Body of pancreas (tissue), 4 donors: ENCODE data around the gene TMEM266. TPM values are rescaled to one million over a fixed set of nuclear protein-coding genes. Genes with fewer than 3 reads are reported as not detected.

Experiments used
- ATAC-seq: fragments of 150-250 bp; one replicate; pipeline ENCODE4 v1.9.1; 2016
- DNase-seq, 4 donors: peaks; one replicate each; pipeline ENCODE4 v3.0.0-alpha.2; 2019
- H3K27ac ChIP-seq, 4 donors: fragments of 200-600 bp; sonication (generic); 1 replicate in 3 of 4; 2 replicates in 1 of 4; pipeline versions ENCODE4 v1.5.1 to v1.6.1; 2016 to 2019; ENCODE audit warnings: mild to moderate bottlenecking in 1 of 4, mixed read lengths in 1 of 4, moderate library complexity in 1 of 4
- H3K27me3 ChIP-seq, 2 donors: fragments of 200-600 bp; sonication (generic); one replicate each; pipeline ENCODE4 v1.6.0; 2016; ENCODE audit warnings: mild to moderate bottlenecking in 1 of 2
- H3K36me3 ChIP-seq, 2 donors: fragments of 200-600 bp; sonication (generic); replicated peaks in 1 of 2; 2 replicates each; pipeline ENCODE4 v1.5.1; 2016; ENCODE audit warnings: low read depth in 2 of 2; ENCODE audit not compliant: insufficient read depth in 1 of 2
- H3K4me1 ChIP-seq: fragments of 200-600 bp; sonication (generic); one replicate; pipeline ENCODE4 v1.6.0; 2016
- H3K4me3 ChIP-seq, 2 donors: fragments of 200-600 bp; sonication (generic); 1 replicate in 1 of 2; 2 replicates in 1 of 2; pipeline ENCODE4 v1.5.1; 2016 to 2019
- H3K9me3 ChIP-seq, 3 donors: fragments of 200-600 bp; sonication (generic); 1 replicate in 2 of 3; 2 replicates in 1 of 3; pipeline ENCODE4 v1.5.1; 2016
- CTCF ChIP-seq, 7 experiments: fragments of 450-650 bp in 4 of 7; fragments of 200-600 bp in 3 of 7; sonication (generic) in 3 of 7; IDR thresholded peaks; one replicate each; pipeline ENCODE4 v1.5.1; 2016 to 2019; ENCODE audit warnings: antibody characterized with exemption in 7 of 7
- POLR2A ChIP-seq, 3 donors: fragments of 450-650 bp; IDR thresholded peaks; one replicate each; pipeline ENCODE4 v1.6.1; 2016; ENCODE audit warnings: antibody characterized with exemption in 3 of 3, mild to moderate bottlenecking in 2 of 3
- WGBS, 2 donors: methylation state at CpG; one replicate each; pipeline ENCODE4 v1.1.5; 2017; 5-methylcytosine and 5-hydroxymethylcytosine counted together
- intact Hi-C: fragments of 100-400 bp; cut with DNase I; formaldehyde crosslinking; loops from one replicate; pipeline ENCODE4 v1.15.1; 2023
- total RNA-seq, 2 donors: library from RNA; depleted of rRNA; stranded (reverse); fragments of >200 nt; gene quantifications; one replicate each; pipeline ENCODE4 v1.1.0, GENCODE V29; 2016

TMEM266 gene
- total RNA-seq, 2 donors from 2014 or later, result 0.66 to 9.1 TPM

DNA sequence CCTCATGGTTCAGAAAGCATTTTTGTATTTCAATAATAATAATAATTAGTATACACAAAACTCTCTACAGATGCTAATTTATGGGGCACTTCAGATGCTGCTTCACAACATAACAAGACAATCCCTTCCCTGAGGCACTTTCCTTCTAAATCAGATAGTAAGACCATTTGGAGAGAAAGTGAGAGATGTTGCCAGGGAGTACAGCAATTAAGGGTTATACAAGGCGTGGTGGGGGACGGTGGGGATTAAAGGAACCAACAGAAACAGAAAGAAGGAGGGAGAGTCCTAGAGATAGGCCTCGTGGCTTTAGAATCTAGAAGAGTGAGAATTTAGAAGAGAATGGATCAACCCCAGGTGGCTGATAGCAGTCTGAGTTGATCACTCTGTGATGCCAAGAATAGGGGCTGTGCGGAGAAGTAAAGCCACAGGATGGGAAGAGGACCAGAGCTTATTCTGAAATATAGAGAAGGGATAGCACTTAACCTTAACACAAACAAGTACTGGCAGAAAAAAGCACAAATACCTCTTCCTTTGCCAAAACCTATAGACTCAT lies 174.6 kb downstream of the TMEM266 start:
- Histone ChIP-seq H3K4me1 (no peaks in the 10 kb centered on the region), H3K27ac (no peak overlapping the region), H3K9me3 (no peaks in the 10 kb centered on the region), H3K27me3 (no peaks in the 10 kb centered on the region), H3K36me3 (peaks cover 0 to 8% of the 10 kb centered on the region in 2 donors), H3K4me3 (no peak overlapping the region)
- intact Hi-C loops, result no loop called here
- ATAC-seq (no peak), DNase-seq (no peak)
- TF ChIP-seq POLR2A (IDR thresholded peaks at IDR 0.05), result no peak
- TF ChIP-seq CTCF (IDR thresholded peaks at IDR 0.05), result no peak
- 85 to 86% methylated on average over 4 of the region's 4 CpGs for WGBS, 2 donors

- Histone ChIP-seq H3K4me3 (no peak overlapping the region), H3K36me3 (peaks cover 0 to 8% of the 10 kb centered on the region in 2 donors), H3K27ac (no peak overlapping the region), H3K9me3 (no peaks in the 10 kb centered on the region), H3K27me3 (no peaks in the 10 kb centered on the region), H3K4me1 (no peaks in the 10 kb centered on the region)
- peak in 6 of 7 experiments; percentile 29 to 41 (median 37) for TF ChIP-seq CTCF (IDR thresholded peaks at IDR 0.05)
- no peak for TF ChIP-seq POLR2A (IDR thresholded peaks at IDR 0.05)
- intact Hi-C loops, result no loop called here
- no peak for DNase-seq
- WGBS, 2 donors, result 64 to 77% methylated on average over 3 of the region's 3 CpGs
- peak; percentile 35 for ATAC-seq
Observed at GRCh38 chr15:76235186-76235826, 175.5 kb downstream of the TMEM266 start.

GRCh38 chr15:76236350-76236749 lies 176.6 kb downstream of the TMEM266 start:
- DNase-seq (no peak), ATAC-seq (no peak)
- TF ChIP-seq POLR2A (IDR thresholded peaks at IDR 0.05) (no peak), CTCF (IDR thresholded peaks at IDR 0.05) (no peak)
- Histone ChIP-seq H3K9me3 (no peaks in the 10 kb centered on the region), H3K27ac (no peak overlapping the region), H3K27me3 (no peaks in the 10 kb centered on the region), H3K36me3 (peaks cover 0 to under 1% of the 10 kb centered on the region in 2 donors), H3K4me1 (no peaks in the 10 kb centered on the region), H3K4me3 (no peak overlapping the region)
- WGBS, 2 donors, result 56 to 65% methylated on average over 2 of the region's 2 CpGs
- intact Hi-C loops, result no loop called here

DNA sequence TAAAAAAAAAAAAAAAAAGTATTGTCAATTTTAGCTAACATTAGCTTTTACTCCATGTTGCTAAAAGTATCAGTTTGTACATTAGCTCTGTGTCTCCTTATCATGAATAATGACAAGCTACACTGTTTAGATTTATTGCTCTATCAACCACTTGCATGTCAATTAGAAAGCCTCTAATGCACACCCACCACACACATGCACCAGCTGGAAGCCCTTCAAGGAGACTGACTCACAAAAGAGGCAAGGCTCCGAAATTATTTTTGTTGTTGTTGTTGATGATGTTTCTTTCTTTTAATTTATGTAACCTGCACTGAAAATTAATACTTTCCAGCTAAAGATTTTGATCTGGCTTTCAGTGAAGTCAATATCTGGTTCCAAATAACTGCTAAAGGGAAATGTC lies 180.0 kb downstream of the TMEM266 start:
- intact Hi-C loops, result no loop called here
- Histone ChIP-seq H3K27ac (no peak overlapping the region), H3K4me1 (no peaks in the 10 kb centered on the region)

More for the DNA sequence above, 180.0 kb downstream of the TMEM266 start:
- Histone ChIP-seq H3K27me3 (no peaks in the 10 kb centered on the region), H3K36me3 (no peaks in the 10 kb centered on the region), H3K9me3 (no peaks in the 10 kb centered on the region), H3K4me3 (no peak overlapping the region)
- DNase-seq (no peak), ATAC-seq (no peak)
- TF ChIP-seq POLR2A (IDR thresholded peaks at IDR 0.05) (no peak), CTCF (IDR thresholded peaks at IDR 0.05) (no peak)
- WGBS, 2 donors, result 52 to 76% methylated on average over 1 of the region's 1 CpG
